ENCODE results near the gene ZNF212. TPM values are rescaled to one million over a fixed set of nuclear protein-coding genes. Genes with fewer than 3 reads are reported as not detected.

The ZNF212 gene
- total and polyA plus RNA-seq, 9 of the 15 experiments (the other 6 are each of a cell fraction or from before 2014, with no cell fraction given), result 1.8 to 21.4 (median 7.2) TPM

- TF ChIP-seq RBBP5 (IDR thresholded peaks at IDR 0.05; ENCODE audit: borderline replicate concordance, insufficient read depth, low read length, poor library complexity, severe bottlenecking), result no peak
- no peak for TF ChIP-seq PURB (CRISPR knock-in tag; IDR thresholded peaks at IDR 0.05; ENCODE audit: low read depth)
- no peak for TF ChIP-seq CEBPG (CRISPR knock-in tag; IDR thresholded peaks at IDR 0.05)
- TF ChIP-seq CEBPG (tag; conservative IDR thresholded peaks at IDR 0.05 in 1 of 2, IDR thresholded peaks at IDR 0.05 in 1 of 2), result no peak
- TF ChIP-seq NCOA6 (IDR thresholded peaks at IDR 0.05), result no peak
- TF ChIP-seq, protein P1, sequence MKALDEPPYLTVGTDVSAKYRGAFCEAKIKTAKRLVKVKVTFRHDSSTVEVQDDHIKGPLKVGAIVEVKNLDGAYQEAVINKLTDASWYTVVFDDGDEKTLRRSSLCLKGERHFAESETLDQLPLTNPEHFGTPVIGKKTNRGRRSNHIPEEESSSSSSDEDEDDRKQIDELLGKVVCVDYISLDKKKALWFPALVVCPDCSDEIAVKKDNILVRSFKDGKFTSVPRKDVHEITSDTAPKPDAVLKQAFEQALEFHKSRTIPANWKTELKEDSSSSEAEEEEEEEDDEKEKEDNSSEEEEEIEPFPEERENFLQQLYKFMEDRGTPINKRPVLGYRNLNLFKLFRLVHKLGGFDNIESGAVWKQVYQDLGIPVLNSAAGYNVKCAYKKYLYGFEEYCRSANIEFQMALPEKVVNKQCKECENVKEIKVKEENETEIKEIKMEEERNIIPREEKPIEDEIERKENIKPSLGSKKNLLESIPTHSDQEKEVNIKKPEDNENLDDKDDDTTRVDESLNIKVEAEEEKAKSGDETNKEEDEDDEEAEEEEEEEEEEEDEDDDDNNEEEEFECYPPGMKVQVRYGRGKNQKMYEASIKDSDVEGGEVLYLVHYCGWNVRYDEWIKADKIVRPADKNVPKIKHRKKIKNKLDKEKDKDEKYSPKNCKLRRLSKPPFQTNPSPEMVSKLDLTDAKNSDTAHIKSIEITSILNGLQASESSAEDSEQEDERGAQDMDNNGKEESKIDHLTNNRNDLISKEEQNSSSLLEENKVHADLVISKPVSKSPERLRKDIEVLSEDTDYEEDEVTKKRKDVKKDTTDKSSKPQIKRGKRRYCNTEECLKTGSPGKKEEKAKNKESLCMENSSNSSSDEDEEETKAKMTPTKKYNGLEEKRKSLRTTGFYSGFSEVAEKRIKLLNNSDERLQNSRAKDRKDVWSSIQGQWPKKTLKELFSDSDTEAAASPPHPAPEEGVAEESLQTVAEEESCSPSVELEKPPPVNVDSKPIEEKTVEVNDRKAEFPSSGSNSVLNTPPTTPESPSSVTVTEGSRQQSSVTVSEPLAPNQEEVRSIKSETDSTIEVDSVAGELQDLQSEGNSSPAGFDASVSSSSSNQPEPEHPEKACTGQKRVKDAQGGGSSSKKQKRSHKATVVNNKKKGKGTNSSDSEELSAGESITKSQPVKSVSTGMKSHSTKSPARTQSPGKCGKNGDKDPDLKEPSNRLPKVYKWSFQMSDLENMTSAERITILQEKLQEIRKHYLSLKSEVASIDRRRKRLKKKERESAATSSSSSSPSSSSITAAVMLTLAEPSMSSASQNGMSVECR (CRISPR knock-in tag; IDR thresholded peaks at IDR 0.05), result no peak
- TF ChIP-seq TFAM (CRISPR knock-in tag; conservative IDR thresholded peaks at IDR 0.05), result no peak
- TF ChIP-seq, protein P2, sequence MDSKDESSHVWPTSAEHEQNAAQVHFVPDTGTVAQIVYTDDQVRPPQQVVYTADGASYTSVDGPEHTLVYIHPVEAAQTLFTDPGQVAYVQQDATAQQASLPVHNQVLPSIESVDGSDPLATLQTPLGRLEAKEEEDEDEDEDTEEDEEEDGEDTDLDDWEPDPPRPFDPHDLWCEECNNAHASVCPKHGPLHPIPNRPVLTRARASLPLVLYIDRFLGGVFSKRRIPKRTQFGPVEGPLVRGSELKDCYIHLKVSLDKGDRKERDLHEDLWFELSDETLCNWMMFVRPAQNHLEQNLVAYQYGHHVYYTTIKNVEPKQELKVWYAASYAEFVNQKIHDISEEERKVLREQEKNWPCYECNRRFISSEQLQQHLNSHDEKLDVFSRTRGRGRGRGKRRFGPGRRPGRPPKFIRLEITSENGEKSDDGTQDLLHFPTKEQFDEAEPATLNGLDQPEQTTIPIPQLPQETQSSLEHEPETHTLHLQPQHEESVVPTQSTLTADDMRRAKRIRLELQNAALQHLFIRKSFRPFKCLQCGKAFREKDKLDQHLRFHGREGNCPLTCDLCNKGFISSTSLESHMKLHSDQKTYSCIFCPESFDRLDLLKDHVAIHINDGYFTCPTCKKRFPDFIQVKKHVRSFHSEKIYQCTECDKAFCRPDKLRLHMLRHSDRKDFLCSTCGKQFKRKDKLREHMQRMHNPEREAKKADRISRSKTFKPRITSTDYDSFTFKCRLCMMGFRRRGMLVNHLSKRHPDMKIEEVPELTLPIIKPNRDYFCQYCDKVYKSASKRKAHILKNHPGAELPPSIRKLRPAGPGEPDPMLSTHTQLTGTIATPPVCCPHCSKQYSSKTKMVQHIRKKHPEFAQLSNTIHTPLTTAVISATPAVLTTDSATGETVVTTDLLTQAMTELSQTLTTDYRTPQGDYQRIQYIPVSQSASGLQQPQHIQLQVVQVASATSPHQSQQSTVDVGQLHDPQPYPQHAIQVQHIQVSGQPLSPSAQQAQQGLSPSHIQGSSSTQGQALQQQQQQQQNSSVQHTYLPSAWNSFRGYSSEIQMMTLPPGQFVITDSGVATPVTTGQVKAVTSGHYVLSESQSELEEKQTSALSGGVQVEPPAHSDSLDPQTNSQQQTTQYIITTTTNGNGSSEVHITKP (IDR thresholded peaks at IDR 0.05; ENCODE audit: partially characterized antibody), result no peak
- no peak for TF ChIP-seq PKNOX1 (IDR thresholded peaks at IDR 0.05)
- TF ChIP-seq ZFPM2 (CRISPR knock-in tag; IDR thresholded peaks at IDR 0.05), result no peak
- TF ChIP-seq SIRT6 (IDR thresholded peaks at IDR 0.05; ENCODE audit: low read depth, low read length), result no peak
- TF ChIP-seq ZFP30 (CRISPR knock-in tag; IDR thresholded peaks at IDR 0.05; ENCODE audit: borderline replicate concordance), result no peak
- TF ChIP-seq CREBBP (IDR thresholded peaks at IDR 0.05; ENCODE audit: low read depth, low read length), result no peak
- TF ChIP-seq, protein P3, sequence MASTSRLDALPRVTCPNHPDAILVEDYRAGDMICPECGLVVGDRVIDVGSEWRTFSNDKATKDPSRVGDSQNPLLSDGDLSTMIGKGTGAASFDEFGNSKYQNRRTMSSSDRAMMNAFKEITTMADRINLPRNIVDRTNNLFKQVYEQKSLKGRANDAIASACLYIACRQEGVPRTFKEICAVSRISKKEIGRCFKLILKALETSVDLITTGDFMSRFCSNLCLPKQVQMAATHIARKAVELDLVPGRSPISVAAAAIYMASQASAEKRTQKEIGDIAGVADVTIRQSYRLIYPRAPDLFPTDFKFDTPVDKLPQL (IDR thresholded peaks at IDR 0.05; ENCODE audit: extremely low read depth, insufficient read length), result no peak
- no peak for TF ChIP-seq MITF (IDR thresholded peaks at IDR 0.05)
- no peak for TF ChIP-seq ZNF232 (CRISPR knock-in tag; IDR thresholded peaks at IDR 0.05)
- TF ChIP-seq DDX20 (tag; IDR thresholded peaks at IDR 0.05; ENCODE audit: low read depth), result no peak
These were observed 53.9 kb downstream of the ZNF212 start (continued) for GRCh38 chr7:149293338-149293737.

Measured in K562 (cell line).